ENCODE results near the gene RIPK3.

RIPK3 gene

GRCh38 chr14:24300326-24300980, 39.3 kb downstream of the RIPK3 start:
- DNase-seq = no peak

GRCh38 chr14:24299255-24300191, 40.3 kb downstream of the RIPK3 start, which contains the start of the genes DHRS1 and NOP9:
TSS of gene DHRS1 (minus strand) at chr14:24299780. CDS start at chr14:24299106, 674 bp downstream.
TSS of gene NOP9 (plus strand) at chr14:24299850. CDS start at chr14:24299955, 105 bp downstream.
- DNase-seq = peak; percentile 85

DNA sequence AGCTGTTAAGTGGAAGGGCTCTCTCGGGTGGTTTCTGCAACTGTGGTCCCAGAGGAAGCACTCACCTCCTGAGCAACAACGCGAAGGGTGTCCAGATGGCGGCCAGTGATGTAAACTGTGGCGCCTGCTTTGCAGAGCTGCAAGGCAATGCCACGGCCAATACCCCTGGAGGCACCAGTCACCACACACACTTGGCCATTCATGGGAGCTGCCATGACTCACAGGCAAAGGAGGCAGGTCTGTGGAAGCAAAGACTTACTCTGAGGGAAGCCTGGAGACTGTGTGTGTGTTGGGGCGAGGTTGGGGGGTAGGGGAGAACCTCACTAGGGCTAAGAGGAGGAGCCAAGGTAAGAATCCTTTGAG, 40.9 kb downstream of the RIPK3 start:
- DNase-seq = peak; percentile 38

- DNase-seq = peak; percentile 18
Observed at GRCh38 chr14:24297190-24297964, 42.4 kb downstream of the RIPK3 start.

GRCh38 chr14:24296341-24297157, 43.2 kb downstream of the RIPK3 start:
- peak; percentile 93 for DNase-seq

DNA sequence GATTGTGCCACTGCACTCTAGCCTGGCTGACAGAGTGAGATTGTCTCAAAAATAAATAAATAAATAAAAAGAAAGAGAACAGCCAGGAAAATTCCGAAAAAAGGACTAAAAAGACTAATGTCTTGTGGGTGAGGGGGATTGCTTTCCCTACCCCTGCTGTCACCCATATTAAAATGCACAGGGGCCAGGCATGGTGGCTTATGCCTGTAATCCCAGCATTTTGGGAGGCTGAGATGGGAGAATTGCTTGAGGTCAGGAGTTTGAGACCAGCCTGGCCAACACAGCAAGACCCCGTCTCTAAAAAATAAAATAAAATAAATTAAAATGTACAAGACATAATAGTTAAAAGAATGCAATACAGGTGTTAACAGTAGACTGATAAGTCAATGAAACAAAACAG, 46.3 kb downstream of the RIPK3 start:
- no peak for DNase-seq

DNA sequence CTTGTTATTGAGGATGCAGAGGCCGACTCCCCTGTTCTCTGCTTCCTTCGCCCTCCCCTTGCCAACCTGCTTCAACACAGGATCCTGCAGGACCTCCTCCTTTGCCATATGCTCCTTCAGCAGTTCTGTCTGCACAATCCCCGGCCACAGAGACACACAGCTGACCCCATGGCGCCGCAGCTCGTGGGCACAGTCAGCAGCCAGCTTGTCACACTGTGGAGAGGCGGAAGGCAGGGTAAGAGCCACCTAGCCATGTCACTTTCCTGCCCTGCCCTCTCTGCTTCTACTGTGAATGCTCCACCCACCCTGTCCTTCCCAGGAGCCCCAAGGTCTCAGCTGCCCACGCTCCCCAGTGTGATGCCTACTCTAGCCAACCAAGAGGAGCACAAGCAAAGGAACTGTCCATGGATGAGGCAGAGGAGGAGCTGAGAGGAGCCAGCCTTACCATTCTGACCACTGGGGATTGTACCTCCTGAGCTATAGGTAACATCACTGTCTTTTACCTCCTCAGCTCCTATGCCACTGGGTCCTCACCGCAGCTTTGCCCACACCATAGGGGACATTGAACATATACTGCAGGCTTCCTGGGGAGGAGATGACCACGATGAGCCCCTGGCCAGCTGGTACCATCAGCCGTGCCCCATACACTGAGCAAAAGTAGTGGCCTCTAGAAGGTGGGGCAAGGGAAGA, 47.5 kb downstream of the RIPK3 start:
- DNase-seq = no peak

DNA sequence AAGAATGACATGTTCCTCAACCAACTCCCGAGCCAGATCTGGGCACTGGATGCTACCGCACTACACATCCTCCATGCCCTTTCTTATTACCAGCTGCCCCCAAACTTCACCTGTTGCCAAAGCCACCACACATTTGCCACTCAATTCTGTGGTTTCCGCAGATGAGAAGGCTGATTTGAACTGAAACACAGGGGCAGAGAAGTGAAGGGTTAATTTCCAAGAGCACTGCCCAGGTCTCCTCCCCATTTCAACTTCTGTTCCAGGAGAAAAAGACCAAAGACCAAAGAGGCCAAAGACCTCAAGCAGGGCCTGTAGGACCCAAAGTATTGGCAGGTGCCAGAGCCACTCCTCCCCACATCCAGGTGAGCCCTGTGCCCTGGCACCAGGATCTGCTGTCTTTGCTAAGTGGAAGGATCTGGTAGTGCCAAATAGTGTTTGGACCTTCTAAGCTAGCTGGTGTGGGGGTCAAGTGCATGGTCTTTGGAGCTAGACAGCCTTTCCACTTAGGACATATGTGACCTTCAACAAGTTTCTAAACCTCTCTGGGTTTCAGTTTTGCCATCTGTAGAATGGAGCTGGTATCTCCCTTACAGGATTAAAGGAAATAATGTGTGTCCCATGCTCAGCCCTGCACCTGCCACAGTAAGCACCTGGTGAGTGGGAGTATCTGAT, 48.2 kb downstream of the RIPK3 start:
- no peak for DNase-seq

- DNase-seq = no peak
Observed at GRCh38 chr14:24290746-24291145, 49.0 kb downstream of the RIPK3 start.

DNA sequence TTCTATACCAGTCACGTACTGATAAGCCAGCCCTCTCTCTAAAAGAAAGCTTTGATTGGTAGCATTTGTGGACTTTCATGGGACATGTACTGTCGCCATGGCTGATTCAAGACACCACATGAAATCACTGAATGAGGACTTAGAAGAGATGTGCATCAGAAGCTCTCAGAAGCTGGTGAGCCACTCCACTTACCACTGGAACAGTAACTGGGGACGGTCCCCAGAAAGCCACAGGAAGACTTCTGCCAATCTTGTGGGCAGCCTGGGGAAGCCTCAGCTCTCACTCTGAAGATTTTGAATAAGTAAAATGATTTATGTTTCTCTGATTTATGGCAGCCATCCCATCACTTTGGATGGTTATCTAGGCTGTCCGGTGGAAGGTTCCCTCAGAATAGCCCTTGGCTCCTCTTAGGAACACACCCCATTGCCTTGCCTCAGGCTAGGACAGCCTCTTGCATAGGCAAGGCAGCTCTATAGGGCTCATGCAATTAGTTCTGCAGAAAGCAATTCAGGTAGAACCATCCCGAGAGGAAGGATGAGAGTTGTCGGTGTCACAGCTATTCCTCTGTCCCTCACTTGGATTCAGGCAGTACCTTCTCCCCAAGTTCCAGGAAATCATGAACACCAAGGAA, 50.0 kb downstream of the RIPK3 start:
- no peak for DNase-seq

DNA sequence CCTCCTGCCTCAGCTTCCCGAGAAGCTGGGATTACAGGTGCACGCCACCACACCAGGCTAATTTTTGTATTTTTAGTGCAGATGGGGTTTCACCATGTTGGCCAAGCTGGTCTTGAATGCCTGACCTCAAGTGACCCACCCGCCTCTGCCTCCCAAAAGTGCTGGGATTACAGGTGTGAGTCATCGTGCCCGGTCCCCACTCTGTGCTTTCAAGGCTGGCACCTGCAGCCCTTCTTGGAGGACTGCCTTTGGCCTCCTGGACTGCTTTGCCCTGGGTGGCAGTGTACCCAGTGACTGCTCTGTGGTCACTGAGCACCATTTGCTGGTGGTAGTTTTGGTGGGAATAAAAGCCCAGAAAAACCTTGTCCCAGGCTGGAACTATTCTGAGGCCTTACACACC, 52.8 kb downstream of the RIPK3 start:
- no peak for DNase-seq

All from fibroblast of skin of right quadriceps (primary cell).